Measurements from ENCODE around the gene VTI1B.
"Not testable (repeated sequence)": the region's sequence is repeated elsewhere in the genome, so short reads cannot be mapped to it uniquely, and the experiment has no call there.

VTI1B gene

DNA sequence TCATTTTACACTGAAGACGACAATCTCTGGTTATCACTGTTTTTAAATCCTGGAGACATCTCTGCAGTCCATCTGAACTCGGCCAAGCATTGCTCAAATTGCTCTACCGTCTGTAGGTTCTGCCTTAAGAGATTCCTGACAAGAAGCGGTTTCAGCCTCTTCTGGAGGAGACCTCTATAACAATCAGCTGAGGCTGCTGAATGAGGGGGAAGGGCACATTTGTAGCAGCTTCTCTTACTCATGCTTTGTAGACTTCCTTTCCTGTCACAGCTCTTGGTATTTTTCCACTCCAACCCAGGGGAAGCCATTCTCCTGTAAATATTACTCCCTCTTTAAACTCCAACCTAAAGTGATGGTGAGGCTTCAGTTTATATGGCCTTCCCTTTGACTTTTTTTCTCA, 51.8 kb downstream of the VTI1B start:
- Mint-ChIP-seq H3K4me1 (peaks cover 45% of the 10 kb centered on the region), H3K9me3 (no peaks in the 10 kb centered on the region), H3K4me3 (peak overlapping the region in 1 of 2 donors; percentile 2), H3K27ac (peak overlapping the region; percentile 47 to 56), H3K27me3 (peaks cover 16% of the 10 kb centered on the region)
- ATAC-seq (no peak), DNase-seq (no peak)

DNA sequence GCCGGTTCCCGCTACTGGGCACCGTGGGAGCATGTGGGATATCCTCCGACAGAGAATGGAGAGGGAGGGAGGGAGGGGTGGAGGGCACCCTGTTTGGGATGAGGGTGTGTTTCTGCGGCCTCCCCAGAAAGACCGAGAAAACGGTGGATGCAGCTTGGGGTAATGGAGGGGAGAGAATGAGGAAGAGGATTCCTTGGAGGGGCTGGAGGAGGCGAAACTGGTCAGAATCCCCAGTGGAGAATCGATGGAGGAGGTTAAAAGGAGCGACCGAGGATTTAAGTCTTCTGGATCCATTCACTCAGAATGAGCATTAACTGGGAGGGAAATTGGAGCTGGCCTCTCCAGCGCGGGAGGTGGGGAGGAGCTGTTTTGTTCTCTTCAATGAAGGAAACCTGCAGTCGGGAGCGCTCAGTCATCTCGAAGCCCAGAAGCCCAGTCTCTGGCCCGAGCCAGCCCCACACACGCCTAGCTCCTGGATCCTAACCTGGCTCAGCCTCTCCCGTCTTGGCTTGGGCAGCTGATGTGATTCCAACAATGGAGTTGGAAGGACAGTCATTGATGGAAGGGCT, 54.1 kb downstream of the VTI1B start:
- ATAC-seq (no peak), DNase-seq (peak in 1 of 2 donors; percentile 8)
- Mint-ChIP-seq H3K4me1 (peaks cover 45% of the 10 kb centered on the region), H3K27me3 (peaks cover 16% of the 10 kb centered on the region), H3K9me3 (no peaks in the 10 kb centered on the region), H3K27ac (peak overlapping the region in 1 of 2 donors; percentile 96), H3K4me3 (peak overlapping the region; percentile 79 to 86)

DNA sequence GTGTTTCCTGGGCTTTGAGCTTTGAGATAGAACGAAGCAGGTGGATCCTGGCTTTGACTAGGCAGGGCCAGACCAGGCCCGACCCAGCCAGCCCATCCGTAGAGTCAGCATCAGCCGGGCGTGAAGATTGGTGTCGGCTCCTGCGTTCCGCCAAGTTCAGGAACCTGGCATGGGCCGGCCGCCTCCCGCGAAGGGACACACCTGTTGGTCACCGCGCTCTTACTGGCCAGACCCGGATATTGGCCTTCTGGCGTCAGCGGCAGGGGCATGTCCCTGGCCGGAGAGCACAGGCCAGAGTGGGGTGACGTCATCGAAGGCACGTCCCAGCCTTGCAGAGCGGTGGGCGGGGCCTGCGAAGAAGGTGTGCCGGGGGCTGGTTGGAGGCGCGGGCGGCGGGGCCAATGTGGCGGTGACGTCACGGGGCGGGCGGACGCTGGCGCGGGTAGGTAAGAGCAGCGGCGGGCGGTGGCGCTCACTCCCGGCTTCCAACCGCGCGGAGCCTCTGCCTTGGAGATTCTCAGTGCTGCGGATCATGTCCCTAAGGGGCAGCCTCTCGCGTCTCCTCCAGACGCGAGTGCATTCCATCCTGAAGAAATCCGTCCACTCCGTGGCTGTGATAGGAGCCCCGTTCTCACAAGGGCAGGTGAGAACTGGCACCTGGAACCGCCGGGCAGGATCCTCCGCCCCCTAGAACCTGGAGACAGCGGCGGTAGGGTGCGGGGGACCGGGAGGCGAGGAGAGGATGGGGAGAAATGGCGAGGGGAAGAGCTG, 54.8 kb downstream of the VTI1B start, which contains the start of gene ARG2:
Gene ARG2 (plus strand): TSS at position 475 of the 771 bp plus-strand sequence. CDS start 58 bp downstream, at position 533.
- Mint-ChIP-seq H3K9me3 (no peaks in the 10 kb centered on the region), H3K4me1 (peaks cover 45% of the 10 kb centered on the region), H3K27ac (peak within 1 kb of the TSS; percentile 93 to 96), H3K4me3 (peak within 1 kb of the TSS; percentile 79 to 86), H3K27me3 (peaks cover 16% of the 10 kb centered on the region)
- peak; percentile 93 for ATAC-seq
- DNase-seq, result peak; percentile 93 to 95

GRCh38 chr14:67618617-67619063, 55.8 kb downstream of the VTI1B start:
- DNase-seq (peak; percentile 25 to 36), ATAC-seq (peak; percentile 68)
- no peaks in the 10 kb centered on the region for H3K9me3 Mint-ChIP-seq
- H3K4me3 Mint-ChIP-seq, result peak overlapping the region; percentile 38 to 79
- H3K27ac Mint-ChIP-seq, result peak overlapping the region; percentile 71 to 93
- H3K4me1 Mint-ChIP-seq, result peaks cover 45% of the 10 kb centered on the region
- H3K27me3 Mint-ChIP-seq, result peaks cover 16% of the 10 kb centered on the region

- H3K27ac Mint-ChIP-seq, result no peak overlapping the region
- no peaks in the 10 kb centered on the region for H3K27me3 Mint-ChIP-seq
- H3K4me3 Mint-ChIP-seq, result no peak overlapping the region
- H3K9me3 Mint-ChIP-seq, result no peaks in the 10 kb centered on the region
- H3K4me1 Mint-ChIP-seq, result peaks cover 10% of the 10 kb centered on the region
- DNase-seq, result no peak
- ATAC-seq, result peak; percentile 74
Measured at GRCh38 chr14:67610491-67610890, 63.9 kb downstream of the VTI1B start.

- Mint-ChIP-seq H3K9me3 (no peaks in the 10 kb centered on the region), H3K27ac (no peak overlapping the region)
Measured at GRCh38 chr14:67609642-67610310, 64.7 kb downstream of the VTI1B start.

DNA sequence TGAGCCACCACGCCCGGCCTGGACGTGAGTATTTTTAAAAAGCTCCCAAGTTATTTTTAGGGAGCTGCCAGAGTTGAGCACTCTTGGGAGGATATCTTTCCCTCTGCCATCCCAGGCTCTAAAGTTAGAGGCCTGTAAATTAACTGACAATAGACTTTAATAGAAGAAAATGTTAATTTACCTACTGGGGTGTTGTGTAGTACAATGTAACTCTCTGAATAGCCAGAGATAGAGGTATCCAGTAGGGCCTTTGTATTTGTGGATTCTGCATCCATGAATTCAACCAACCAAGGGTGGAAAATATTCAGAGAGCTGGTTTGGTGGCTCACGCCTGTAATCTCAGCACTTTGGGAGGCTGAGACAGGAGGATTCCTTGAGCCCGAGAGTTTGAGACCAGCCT, 66.8 kb downstream of the VTI1B start:
- no peaks in the 10 kb centered on the region for H3K9me3 Mint-ChIP-seq
- no peak overlapping the region for H3K4me3 Mint-ChIP-seq
- H3K27me3 Mint-ChIP-seq, result no peaks in the 10 kb centered on the region
- DNase-seq, result no peak
- no peak for ATAC-seq
- no peak overlapping the region for H3K27ac Mint-ChIP-seq
- H3K4me1 Mint-ChIP-seq, result peaks cover 10% of the 10 kb centered on the region

More at GRCh38 chr14:67609642-67610310, 64.7 kb downstream of the VTI1B start:
- DNase-seq, result no peak
- no peaks in the 10 kb centered on the region for H3K27me3 Mint-ChIP-seq
- H3K4me1 Mint-ChIP-seq, result peaks cover 10% of the 10 kb centered on the region
- no peak for ATAC-seq
- H3K4me3 Mint-ChIP-seq, result no peak overlapping the region

DNA sequence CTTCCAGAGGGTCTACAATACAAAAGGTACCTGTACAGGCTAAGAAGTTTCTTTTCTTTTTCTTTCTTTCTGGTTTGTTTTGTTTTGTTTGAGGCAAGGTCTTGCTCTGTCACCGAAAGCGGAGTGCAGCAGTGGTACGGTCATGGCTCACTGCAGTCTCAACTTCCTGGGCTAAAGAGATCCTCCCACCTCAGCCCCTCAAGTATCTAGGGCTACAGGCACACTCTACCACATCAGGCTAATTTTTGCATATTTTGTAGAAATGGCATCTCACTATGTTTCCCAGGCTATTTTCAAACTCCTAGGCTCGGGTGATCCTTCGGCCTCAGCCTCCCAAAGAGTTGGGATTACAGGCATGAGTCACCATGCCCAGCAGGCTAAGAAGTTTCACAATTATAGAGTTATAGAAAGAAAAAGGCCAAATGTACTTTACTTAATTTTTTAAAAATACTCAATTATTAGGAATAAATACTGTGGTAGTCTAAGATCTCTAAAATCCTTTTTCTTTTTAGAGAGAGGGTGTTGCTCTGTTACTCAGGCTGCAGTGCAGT, 71.4 kb downstream of the VTI1B start:
- DNase-seq (no peak), ATAC-seq (no peak)
- Mint-ChIP-seq H3K4me1 (peaks cover 28% of the 10 kb centered on the region), H3K27ac (no peak overlapping the region), H3K27me3 (no peaks in the 10 kb centered on the region), H3K4me3 (no peak overlapping the region), H3K9me3 (no peaks in the 10 kb centered on the region)

GRCh38 chr14:67602076-67602475, 72.4 kb downstream of the VTI1B start:
- H3K9me3 Mint-ChIP-seq, result no peaks in the 10 kb centered on the region
- ATAC-seq (no peak), DNase-seq (no peak)
- H3K27me3 Mint-ChIP-seq, result no peaks in the 10 kb centered on the region
- peak overlapping the region in 1 of 2 donors; percentile 42 for H3K4me3 Mint-ChIP-seq
- H3K4me1 Mint-ChIP-seq, result peaks cover 38% of the 10 kb centered on the region
- H3K27ac Mint-ChIP-seq, result no peak overlapping the region

DNA sequence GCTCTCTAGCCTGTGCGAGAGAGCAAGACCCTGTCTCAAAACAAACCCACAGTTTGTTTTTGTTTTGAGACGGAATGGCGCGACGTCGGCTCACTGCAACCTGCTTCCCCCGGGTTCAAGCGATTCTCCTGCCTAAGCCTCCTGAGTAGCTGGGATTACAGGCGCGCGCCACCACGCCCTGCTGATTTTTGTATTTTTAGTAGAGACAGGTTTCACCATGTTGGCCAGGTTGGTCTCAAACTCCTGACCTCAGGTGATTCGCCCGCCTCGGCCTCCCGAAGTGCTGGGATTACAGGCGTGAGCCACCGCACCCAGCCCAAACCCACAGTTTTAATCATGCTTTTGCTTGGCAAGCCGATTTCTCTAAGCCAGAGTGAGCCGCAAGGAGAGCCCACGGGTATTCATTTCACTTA, 73.9 kb downstream of the VTI1B start:
- not testable (repeated sequence) for H3K27me3 Mint-ChIP-seq, H3K9me3 Mint-ChIP-seq, DNase-seq, ATAC-seq
- H3K27ac Mint-ChIP-seq, result peak overlapping the region; percentile 52 to 95
- H3K4me1 Mint-ChIP-seq, result peaks cover 48% of the 10 kb centered on the region
- H3K4me3 Mint-ChIP-seq, result peak overlapping the region; percentile 92 to 93

DNA sequence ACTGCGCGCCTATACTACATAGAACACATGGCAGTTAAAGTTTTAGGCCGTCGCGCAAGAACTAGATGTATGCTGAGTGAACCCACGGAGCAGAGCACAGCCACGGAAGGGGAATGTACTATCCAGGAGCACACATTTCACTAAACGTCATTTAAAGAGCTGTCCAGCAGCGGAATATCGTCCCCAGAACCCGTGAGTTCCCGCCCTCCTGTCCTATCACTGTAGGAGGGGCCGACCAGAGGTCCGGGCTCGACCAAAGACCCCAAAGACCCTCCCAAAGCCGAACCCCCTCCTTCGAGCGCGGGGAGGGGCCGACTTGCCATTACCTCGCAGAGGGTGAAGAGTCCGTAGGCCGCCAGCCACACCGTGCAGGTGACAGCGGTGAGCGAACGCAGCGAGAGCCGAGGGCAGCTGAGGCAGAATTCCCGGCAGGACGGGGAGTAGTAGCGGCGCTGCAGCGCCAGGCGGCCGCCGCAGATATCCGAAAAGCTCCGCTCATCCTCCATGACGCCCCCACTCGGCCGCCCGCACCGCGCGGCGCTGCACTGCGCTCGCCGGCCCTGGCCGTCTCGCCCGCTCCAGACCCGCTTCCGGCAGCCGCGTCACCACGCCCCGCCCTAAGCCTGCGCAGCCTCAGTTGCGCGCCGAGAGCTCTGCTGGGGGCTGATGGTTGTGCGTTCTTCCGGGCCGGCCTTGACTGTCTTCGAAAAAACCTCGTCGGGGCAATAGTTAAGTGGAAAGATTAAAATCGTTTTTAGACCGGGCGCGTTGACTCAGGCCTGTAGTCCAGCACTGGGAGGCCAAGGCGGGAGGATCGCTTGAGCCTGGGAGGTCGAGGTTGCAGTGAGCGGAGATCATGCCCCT, 74.5 kb downstream of the VTI1B start, which contains the start of gene PIGH:
Gene PIGH (minus strand): TSS at position 571 of the 864 bp plus-strand sequence. CDS start 65 bp downstream, at position 506.
- peak; percentile 94 to 95 for DNase-seq
- ATAC-seq, result peak; percentile 100
- Mint-ChIP-seq H3K4me3 (peak within 1 kb of the TSS; percentile 92 to 93), H3K27ac (peak within 1 kb of the TSS; percentile 95 to 96), H3K9me3 (no peaks in the 10 kb centered on the region), H3K4me1 (peaks cover 51% of the 10 kb centered on the region), H3K27me3 (no peaks in the 10 kb centered on the region)

All from stimulated activated naive CD8-positive, alpha-beta T cell treated with anti-CD3 and anti-CD28 coated beads, Interleukin-15, amount 100 ng/mL, for 72 hours (primary cell).